Tibial artery (tissue), 4 donors: ENCODE measurements around the gene KCTD1.

Experiments
- DNase-seq, 2 donors: peaks; one replicate each; pipeline ENCODE4 v3.0.0-alpha.2; 2019
- H3K27ac ChIP-seq, 2 donors: fragments of 200-600 bp; sonication (generic) in 1 of 2; 1 replicate in 1 of 2; 2 replicates in 1 of 2; pipeline ENCODE4 v1.5.1; 2018 to 2019; ENCODE audit warnings: mild to moderate bottlenecking in 1 of 2
- H3K27me3 ChIP-seq, 2 donors: fragments of 200-600 bp; sonication (generic) in 1 of 2; one replicate each; pipeline versions ENCODE4 v1.5.1 to v1.6.0; 2016 to 2019
- H3K36me3 ChIP-seq, 3 donors: fragments of 200-600 bp; sonication (generic) in 2 of 3; one replicate each; pipeline ENCODE4 v1.5.1; 2016 to 2019; ENCODE audit warnings: mild to moderate bottlenecking in 2 of 3
- H3K4me1 ChIP-seq, 4 donors: fragments of 200-600 bp; sonication (generic) in 2 of 4; 1 replicate in 3 of 4; 2 replicates in 1 of 4; pipeline ENCODE4 v1.5.1; 2016 to 2019
- H3K4me3 ChIP-seq, 2 donors: fragments of 200-600 bp; sonication (generic) in 1 of 2; 1 replicate in 1 of 2; 2 replicates in 1 of 2; pipeline ENCODE4 v1.5.1; 2018 to 2019; ENCODE audit warnings: mild to moderate bottlenecking in 2 of 2
- H3K9me3 ChIP-seq, 3 donors: fragments of 200-600 bp; sonication (generic) in 1 of 3; one replicate each; pipeline ENCODE4 v1.5.1; 2016 to 2019
- intact Hi-C: fragments of 100-400 bp; cut with DNase I; formaldehyde crosslinking; loops from one replicate; pipeline ENCODE4 v1.15.0; 2023; ENCODE audit warnings: low total_unique reads
- TF ChIP-seq, protein P1 (sequence below), 2 experiments: fragments of 200-600 bp in 1 of 2; fragments of 450-650 bp in 1 of 2; IDR thresholded peaks; one replicate each; pipeline ENCODE4 v1.5.1; 2017 to 2019; ENCODE audit warnings: antibody characterized with exemption in 2 of 2, mild to moderate bottlenecking in 1 of 2, moderate library complexity in 1 of 2

The KCTD1 gene

DNA sequence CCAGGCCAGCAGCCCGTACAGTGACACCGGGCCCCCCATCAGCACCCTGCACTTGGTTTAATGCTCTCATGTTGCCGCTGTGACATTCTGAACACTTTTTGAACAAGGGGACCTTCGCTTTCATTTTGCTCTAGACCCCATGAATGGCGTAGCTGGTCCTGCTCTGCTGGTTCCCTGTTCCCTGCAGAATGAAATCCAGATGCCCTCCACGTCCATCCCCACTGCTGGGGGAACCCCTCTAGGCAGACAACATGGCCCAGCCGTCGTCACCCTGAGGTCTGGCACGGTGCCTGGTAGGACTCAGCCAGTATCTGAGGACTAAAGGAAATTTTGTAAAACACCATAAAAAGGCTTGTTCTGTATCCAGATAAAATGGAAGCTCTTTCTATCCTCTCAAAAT is 128.6 kb downstream of the KCTD1 start:
- Histone ChIP-seq H3K36me3 (no peaks in the 10 kb centered on the region), H3K4me3 (no peak overlapping the region), H3K9me3 (no peaks in the 10 kb centered on the region), H3K27ac (no peak overlapping the region), H3K4me1 (no peaks in the 10 kb centered on the region), H3K27me3 (no peaks in the 10 kb centered on the region)
- intact Hi-C loops: no loop called here
- no peak for DNase-seq
- TF ChIP-seq, protein P1, sequence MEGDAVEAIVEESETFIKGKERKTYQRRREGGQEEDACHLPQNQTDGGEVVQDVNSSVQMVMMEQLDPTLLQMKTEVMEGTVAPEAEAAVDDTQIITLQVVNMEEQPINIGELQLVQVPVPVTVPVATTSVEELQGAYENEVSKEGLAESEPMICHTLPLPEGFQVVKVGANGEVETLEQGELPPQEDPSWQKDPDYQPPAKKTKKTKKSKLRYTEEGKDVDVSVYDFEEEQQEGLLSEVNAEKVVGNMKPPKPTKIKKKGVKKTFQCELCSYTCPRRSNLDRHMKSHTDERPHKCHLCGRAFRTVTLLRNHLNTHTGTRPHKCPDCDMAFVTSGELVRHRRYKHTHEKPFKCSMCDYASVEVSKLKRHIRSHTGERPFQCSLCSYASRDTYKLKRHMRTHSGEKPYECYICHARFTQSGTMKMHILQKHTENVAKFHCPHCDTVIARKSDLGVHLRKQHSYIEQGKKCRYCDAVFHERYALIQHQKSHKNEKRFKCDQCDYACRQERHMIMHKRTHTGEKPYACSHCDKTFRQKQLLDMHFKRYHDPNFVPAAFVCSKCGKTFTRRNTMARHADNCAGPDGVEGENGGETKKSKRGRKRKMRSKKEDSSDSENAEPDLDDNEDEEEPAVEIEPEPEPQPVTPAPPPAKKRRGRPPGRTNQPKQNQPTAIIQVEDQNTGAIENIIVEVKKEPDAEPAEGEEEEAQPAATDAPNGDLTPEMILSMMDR (IDR thresholded peaks at IDR 0.05): no peak

DNA sequence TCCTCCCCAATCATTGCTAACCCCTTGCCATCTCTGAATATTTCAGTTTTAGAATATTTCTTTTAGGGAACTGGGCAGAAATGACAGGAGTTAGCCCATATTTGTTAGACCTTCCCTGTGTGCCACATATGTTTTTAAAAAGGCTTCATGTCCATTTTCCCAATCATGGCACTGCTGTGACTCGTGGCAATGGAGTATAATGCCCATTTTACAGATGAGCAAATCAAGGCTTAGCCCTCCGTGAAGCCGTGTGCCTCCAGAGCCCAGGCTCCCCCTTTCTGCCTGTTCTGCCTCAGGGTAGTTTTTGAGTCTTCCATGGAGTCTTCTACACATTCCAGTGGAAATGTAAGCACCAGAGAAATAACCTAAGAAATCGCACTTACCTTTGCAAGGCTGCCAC is 130.1 kb downstream of the KCTD1 start:
- Histone ChIP-seq H3K27me3 (no peaks in the 10 kb centered on the region), H3K9me3 (no peaks in the 10 kb centered on the region), H3K4me1 (no peaks in the 10 kb centered on the region), H3K36me3 (no peaks in the 10 kb centered on the region), H3K4me3 (no peak overlapping the region), H3K27ac (no peak overlapping the region)
- no peak for DNase-seq
- TF ChIP-seq, protein P1 (IDR thresholded peaks at IDR 0.05): no peak
- intact Hi-C loops: no loop called here

DNA sequence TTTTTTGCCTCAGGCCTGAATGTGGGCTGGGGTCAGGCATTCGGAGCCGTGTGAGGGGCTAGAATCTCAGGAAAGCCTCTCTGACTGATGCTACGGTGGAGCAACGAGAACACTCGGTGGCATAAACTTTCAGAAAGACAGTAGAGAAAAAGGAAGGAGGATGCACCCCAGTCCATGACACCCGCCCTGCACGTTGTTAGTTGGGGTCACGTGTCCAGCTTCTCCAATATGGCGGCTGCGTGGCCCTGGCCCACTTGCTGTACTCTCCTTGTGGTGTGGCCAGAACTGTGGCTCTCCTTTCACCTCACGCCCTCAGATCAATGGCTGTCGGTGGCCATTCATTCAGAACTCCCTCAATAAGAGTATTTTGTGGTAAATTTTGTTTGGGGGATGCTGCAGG is 131.2 kb downstream of the KCTD1 start:
- TF ChIP-seq, protein P1 (IDR thresholded peaks at IDR 0.05): no peak
- H3K27ac ChIP-seq: no peak overlapping the region
- H3K4me1 ChIP-seq: no peaks in the 10 kb centered on the region
- no peak for DNase-seq
- no peaks in the 10 kb centered on the region for H3K27me3 ChIP-seq
- H3K4me3 ChIP-seq: no peak overlapping the region
- intact Hi-C loops: no loop called here
- H3K9me3 ChIP-seq: no peaks in the 10 kb centered on the region
- no peaks in the 10 kb centered on the region for H3K36me3 ChIP-seq

DNA sequence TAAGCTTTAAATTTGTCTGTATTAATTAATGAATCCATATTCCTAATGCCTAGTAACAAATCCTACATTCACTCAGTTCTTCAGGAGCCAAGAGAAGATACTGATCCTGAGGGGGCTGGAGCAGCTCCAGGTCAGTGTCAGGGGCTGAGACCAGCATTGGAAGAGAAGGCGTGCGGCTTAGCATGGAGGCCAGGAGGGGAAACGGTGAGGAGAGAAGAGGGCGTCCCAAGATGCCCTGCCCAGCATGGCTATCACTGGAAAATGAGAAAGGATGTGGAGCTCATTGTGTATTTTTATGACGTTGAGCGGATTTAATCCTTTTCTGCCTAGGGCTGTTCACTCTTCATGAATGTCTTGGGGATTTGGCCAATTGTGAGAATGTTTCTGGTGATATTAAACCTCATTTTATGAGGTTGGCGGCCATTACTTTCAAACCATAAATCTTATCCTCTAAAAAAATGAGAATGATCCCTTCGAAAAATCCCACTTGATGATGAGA is 131.7 kb downstream of the KCTD1 start:
- H3K4me1 ChIP-seq: no peaks in the 10 kb centered on the region
- intact Hi-C loops: no loop called here
- no peak overlapping the region for H3K27ac ChIP-seq
- no peaks in the 10 kb centered on the region for H3K9me3 ChIP-seq
- H3K27me3 ChIP-seq: no peaks in the 10 kb centered on the region
- DNase-seq: no peak
- no peaks in the 10 kb centered on the region for H3K36me3 ChIP-seq
- no peak overlapping the region for H3K4me3 ChIP-seq
- TF ChIP-seq, protein P1 (IDR thresholded peaks at IDR 0.05): no peak

DNA sequence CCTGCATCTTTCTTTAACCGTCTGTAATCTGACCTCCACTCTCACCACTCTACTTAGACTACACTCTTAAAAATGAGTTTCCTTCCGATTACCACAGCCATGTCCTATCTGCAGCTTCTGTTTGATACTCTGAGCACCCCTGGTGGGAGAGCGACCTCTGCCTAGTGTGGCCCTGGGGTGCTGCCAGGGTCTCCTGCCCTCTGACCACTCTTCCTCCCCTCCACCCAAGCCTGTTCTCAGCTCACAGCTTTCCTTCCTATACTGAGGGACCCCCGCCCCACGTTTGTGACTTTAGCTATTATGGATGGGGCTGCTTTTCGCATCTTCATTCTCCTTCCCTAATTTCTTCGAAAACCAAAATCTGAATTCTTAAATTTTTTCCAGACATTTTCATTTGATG is 132.7 kb downstream of the KCTD1 start:
- no peak for DNase-seq
- H3K27me3 ChIP-seq: no peaks in the 10 kb centered on the region
- no peak overlapping the region for H3K4me3 ChIP-seq
- intact Hi-C loops: no loop called here
- no peak overlapping the region for H3K27ac ChIP-seq
- no peaks in the 10 kb centered on the region for H3K9me3 ChIP-seq
- H3K4me1 ChIP-seq: no peaks in the 10 kb centered on the region
- TF ChIP-seq, protein P1 (IDR thresholded peaks at IDR 0.05): no peak
- H3K36me3 ChIP-seq: no peaks in the 10 kb centered on the region

DNA sequence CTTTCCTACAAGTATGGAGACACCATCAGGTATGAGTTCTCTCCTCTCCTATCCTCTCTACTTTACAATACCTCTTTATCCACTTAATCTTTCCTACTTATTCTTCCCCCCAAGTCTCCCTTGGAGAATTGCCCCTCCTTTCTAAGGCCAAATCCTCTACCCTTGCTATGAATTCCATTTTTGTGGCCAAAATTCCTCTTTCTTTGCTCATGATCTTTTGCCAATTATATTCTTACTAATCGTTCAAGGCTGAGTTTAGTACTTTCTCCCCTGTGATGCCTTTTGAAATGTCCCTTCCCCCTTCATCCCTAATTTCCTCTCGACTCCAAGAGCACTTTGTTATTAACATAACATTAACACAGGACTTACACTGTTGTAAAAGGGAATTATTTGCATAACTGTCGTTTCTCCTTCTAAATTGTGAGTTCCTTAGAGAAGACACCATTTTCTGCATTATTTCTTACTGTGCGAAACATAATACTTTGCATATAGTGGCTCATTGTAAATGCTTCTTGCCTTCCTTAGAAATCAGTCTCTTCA is 133.4 kb downstream of the KCTD1 start:
- H3K9me3 ChIP-seq: no peaks in the 10 kb centered on the region
- no peak overlapping the region for H3K27ac ChIP-seq
- TF ChIP-seq, protein P1 (IDR thresholded peaks at IDR 0.05): no peak
- no peaks in the 10 kb centered on the region for H3K4me1 ChIP-seq
- no peak for DNase-seq
- no peak overlapping the region for H3K4me3 ChIP-seq
- intact Hi-C loops: no loop called here
- no peaks in the 10 kb centered on the region for H3K27me3 ChIP-seq
- H3K36me3 ChIP-seq: no peaks in the 10 kb centered on the region
